GM12878 (cell line): ENCODE data around the gene RASAL1. TPM values are rescaled to one million over a fixed set of nuclear protein-coding genes. Genes with fewer than 3 reads are reported as not detected.

Experiments
- ATAC-seq: fragments of 200-7000 bp; cut with Tn5 transposase; 3 replicates; pipeline ENCODE4 v1.9.1; 2020; ENCODE audit warnings: mild to moderate bottlenecking, moderate library complexity
- BruUV-seq: library from RNA; stranded (reverse); fragments of 400-500 nt; replicated peaks from 2 replicates; lab custom pipeline; 2021; lab: Mats Ljungman, UMichigan
- CTCF ChIA-PET: fragments of 300-600 bp; sonication (Branson Sonifier 250); formaldehyde crosslinking; extraction: SDS; loops from one replicate; lab custom pipeline; 2021; ENCODE audit warnings: inconsistent platforms; lab: Yijun Ruan, JAX
- POLR2A ChIA-PET: fragments of 350-600 bp; formaldehyde crosslinking; extraction: SDS; loops from one replicate; lab custom pipeline; 2021; ENCODE audit warnings: inconsistent platforms; lab: Charles Lee
- RAD21 ChIA-PET: fragments of 300-600 bp; sonication (Branson Sonifier 250); formaldehyde crosslinking; loops from one replicate; lab custom pipeline; 2023; ENCODE audit warnings: antibody characterized with exemption; ENCODE audit not compliant: unreplicated experiment; lab: Charles Lee
- SMC1A ChIA-PET: fragments of 300-600 bp; sonication (Branson Sonifier 250); formaldehyde crosslinking; loops from one replicate; lab custom pipeline; 2023; ENCODE audit not compliant: unreplicated experiment, uncharacterized antibody; lab: Charles Lee
- DNase-seq: peaks from one replicate; pipeline ENCODE4 v3.0.0-alpha.2; 2011; ENCODE audit warnings: low read depth, low spot score
- FAIRE-seq: peaks from 3 replicates; lab custom pipeline; 2011; peaks lifted over from hg19 to GRCh38; lab: Jason Lieb, UNC
- H2AFZ ChIP-seq: 2 replicates; pipeline ENCODE4 v1.6.0; 2011; ENCODE audit warnings: low read depth, low read length, control low read depth; ENCODE audit not compliant: control insufficient read depth
- H3K27ac ChIP-seq: 2 replicates; pipeline ENCODE4 v1.5.1; 2011; ENCODE audit warnings: control low read depth; ENCODE audit not compliant: control insufficient read depth, insufficient read depth
- H3K27me3 ChIP-seq, 2 experiments: replicated peaks in 1 of 2; 2 replicates each; pipeline versions ENCODE4 v1.6.0 to v1.6.1; 2011; ENCODE audit warnings: low read length in 1 of 2; ENCODE audit not compliant: control insufficient read depth in 2 of 2, insufficient read depth in 2 of 2
- H3K36me3 ChIP-seq, 2 experiments: 2 replicates each; pipeline ENCODE4 v1.5.1; 2011; ENCODE audit warnings: low read length in 1 of 2; ENCODE audit not compliant: control insufficient read depth in 2 of 2, insufficient read depth in 2 of 2
- H3K4me1 ChIP-seq: 2 replicates; pipeline ENCODE4 v1.6.1; 2011; ENCODE audit warnings: mild to moderate bottlenecking, low read length, moderate library complexity, mixed read lengths; ENCODE audit not compliant: control insufficient read depth, insufficient read depth
- H3K4me2 ChIP-seq: 2 replicates; pipeline ENCODE4 v1.6.0; 2011; ENCODE audit warnings: control low read depth; ENCODE audit not compliant: control insufficient read depth, insufficient read depth
- H3K4me3 ChIP-seq: fragments of 200-600 bp; sonication (generic); 2 replicates; pipeline ENCODE4 v1.5.1; 2016
- H3K79me2 ChIP-seq: 2 replicates; pipeline ENCODE4 v1.6.0; 2011; ENCODE audit warnings: low read length; ENCODE audit not compliant: control insufficient read depth, insufficient read depth
- H3K9ac ChIP-seq: 2 replicates; pipeline ENCODE4 v1.8.0; 2011; ENCODE audit warnings: low read length, control low read depth, mixed read lengths; ENCODE audit not compliant: control insufficient read depth, insufficient read depth
- H3K9me3 ChIP-seq: replicated peaks from 3 replicates; pipeline ENCODE4 v1.5.1; 2011; ENCODE audit warnings: mild to moderate bottlenecking, low read length; ENCODE audit not compliant: control insufficient read depth, insufficient read depth
- H4K20me1 ChIP-seq: 2 replicates; pipeline ENCODE4 v1.6.0; 2011; ENCODE audit not compliant: control insufficient read depth, insufficient read depth
- ATF2 ChIP-seq: IDR thresholded peaks from 2 replicates; pipeline ENCODE4 v1.6.1; 2012; ENCODE audit warnings: low read length, inconsistent platforms
- BACH1 ChIP-seq: fragments of 450-650 bp; IDR thresholded peaks from 2 replicates; pipeline ENCODE4 v1.6.1; 2017; ENCODE audit warnings: mild to moderate bottlenecking, borderline replicate concordance
- PML ChIP-seq: IDR thresholded peaks from 2 replicates; pipeline ENCODE4 v1.6.1; 2012; ENCODE audit warnings: low read length, inconsistent platforms
- POLR2AphosphoS5 ChIP-seq: IDR thresholded peaks from 2 replicates; pipeline ENCODE4 v1.6.1; 2011; ENCODE audit warnings: mild to moderate bottlenecking, low read length, inconsistent platforms
- WGBS: methylation state at CpG from one replicate; pipeline ENCODE4 v1.1.6; 2016; ENCODE audit warnings: low lambda C conversion rate; ENCODE audit not compliant: insufficient replicate concordance, insufficient coverage; ENCODE audit errors: missing lambda C conversion rate; 5-methylcytosine and 5-hydroxymethylcytosine counted together
- in situ Hi-C: fragments of 300-500 bp; cut with MboI; formaldehyde crosslinking; loops from 9 replicates; pipeline ENCODE4 v1.14.3; 2018; ENCODE audit warnings: mixed read lengths
- intact Hi-C: fragments of 100-400 bp; cut with micrococcal nuclease; formaldehyde crosslinking; loops from one replicate; pipeline ENCODE4 v1.14.2; 2022; ENCODE audit not compliant: unreplicated experiment
- polyA plus RNA-seq, 11 experiments: library from polyadenylated mRNA; depleted of rRNA in 4 of 11; unstranded in 6 of 11; stranded (reverse) in 5 of 11; fragments of >200 nt; fragmentation: Nextera tagmentation in 4 of 11; fragmentation: Illumina TruSeq in 1 of 11; extraction: Ambion mirVana in 4 of 11; extraction: Trizol in 1 of 11; gene quantifications; 1 replicate in 1 of 11; 2 replicates in 10 of 11; pipeline versions ENCODE4 v1.2.1 to v1.2.3, GENCODE V29; 2011 to 2016; ENCODE audit warnings: inconsistent platforms in 2 of 11, missing spikeins in 2 of 11, low read depth in 1 of 11
- total RNA-seq, 4 experiments: library from RNA; depleted of rRNA in 3 of 4; stranded (reverse); fragments of >200 nt in 3 of 4; fragmentation: Illumina TruSeq in 1 of 4; extraction: Trizol in 1 of 4; gene quantifications; 2 replicates each; pipeline versions ENCODE4 v1.2.1 to v1.2.3, GENCODE V29; 2013 to 2021

RASAL1 gene
- total and polyA plus RNA-seq, 10 of the 15 experiments (the other 5 are each of a cell fraction or from before 2014, with no cell fraction given): 0.12 to 1.0 (median 0.52) TPM; not detected in 6

GRCh38 chr12:113131556-113131955 is 4.0 kb downstream of the RASAL1 start:
- Histone ChIP-seq H3K4me3 (no peak overlapping the region), H4K20me1 (no peaks in the 10 kb centered on the region), H3K27ac (no peak overlapping the region), H3K79me2 (no peaks in the 10 kb centered on the region), H3K4me1 (peaks cover 3% of the 10 kb centered on the region; the same call in 1 of the 2 replicates), H3K9me3 (no peaks in the 10 kb centered on the region), H3K36me3 (no peaks in the 10 kb centered on the region), H3K4me2 (no peak overlapping the region), H3K9ac (no peak overlapping the region), H2AFZ (no peak overlapping the region), H3K27me3 (no peaks in the 10 kb centered on the region; a peak in 2 of 4 replicates)
- intact Hi-C loops (no loop called here), in situ Hi-C loops (no loop called here)
- CTCF ChIA-PET: interaction anchor here (0.9 to 3.5 kb wide), 9 partner anchors 22 to 231 kb away, joined by 3 to 14 read pairs (median 3); no protein-coding TSS in a partner anchor
- SMC1A ChIA-PET: interaction anchor here (1.1 to 1.2 kb wide), 2 partner anchors 25 to 42 kb away, joined by 4 read pairs; no protein-coding TSS in a partner anchor
- 44% methylated on average over 1 of the region's 1 CpG for WGBS
- no peak for FAIRE-seq
- RAD21 ChIA-PET: interaction anchor here (0.9 to 2.1 kb wide), 3 partner anchors 22 to 83 kb away, joined by 3 to 7 read pairs (median 3); no protein-coding TSS in a partner anchor
- POLR2A ChIA-PET: no interaction called here
- no peak for ATAC-seq
- BruUV-seq: no TSS peak
- DNase-seq: no peak
- TF ChIP-seq ATF2 (no peak), POLR2AphosphoS5 (no peak), BACH1 (no peak), PML (no peak)
